GM18907 (cell line): ENCODE results near the gene RAB40C.

Experiments
- ATAC-seq: cut with Tn5 transposase; IDR thresholded peaks from one replicate; pipeline ENCODE4 v1.9.1; 2021; ENCODE audit warnings: mild to moderate bottlenecking, moderate library complexity; ENCODE audit not compliant: unreplicated experiment

Gene RAB40C

DNA sequence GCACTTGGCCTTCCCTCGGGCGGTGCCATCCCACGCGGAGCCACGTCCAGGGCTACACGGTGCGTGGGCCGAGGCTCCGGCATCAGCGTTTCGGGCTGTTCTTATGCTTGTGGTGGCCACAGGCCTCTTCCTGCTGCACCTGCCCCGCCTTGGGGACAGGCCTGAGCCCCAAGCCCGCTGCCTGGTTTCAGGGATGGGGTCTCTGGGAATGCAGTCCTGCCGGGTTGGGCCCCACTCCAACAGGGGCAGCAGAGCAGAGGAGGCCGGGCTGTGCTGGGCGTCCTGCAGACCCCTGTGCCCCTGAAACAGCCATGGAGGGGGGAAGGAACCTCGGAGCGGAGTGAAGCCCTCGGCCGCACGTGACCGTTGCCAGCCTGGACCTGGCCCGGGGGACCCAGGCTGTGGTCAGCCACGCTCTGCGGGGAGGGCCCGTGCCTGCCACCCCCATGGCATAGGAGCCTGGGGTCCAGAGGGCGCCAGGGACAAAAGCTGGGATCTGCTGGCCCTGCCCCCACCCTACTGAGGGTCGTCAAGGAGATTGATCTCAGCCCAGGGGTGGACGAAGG, 40.5 kb downstream of the RAB40C start:
- ATAC-seq: no peak

DNA sequence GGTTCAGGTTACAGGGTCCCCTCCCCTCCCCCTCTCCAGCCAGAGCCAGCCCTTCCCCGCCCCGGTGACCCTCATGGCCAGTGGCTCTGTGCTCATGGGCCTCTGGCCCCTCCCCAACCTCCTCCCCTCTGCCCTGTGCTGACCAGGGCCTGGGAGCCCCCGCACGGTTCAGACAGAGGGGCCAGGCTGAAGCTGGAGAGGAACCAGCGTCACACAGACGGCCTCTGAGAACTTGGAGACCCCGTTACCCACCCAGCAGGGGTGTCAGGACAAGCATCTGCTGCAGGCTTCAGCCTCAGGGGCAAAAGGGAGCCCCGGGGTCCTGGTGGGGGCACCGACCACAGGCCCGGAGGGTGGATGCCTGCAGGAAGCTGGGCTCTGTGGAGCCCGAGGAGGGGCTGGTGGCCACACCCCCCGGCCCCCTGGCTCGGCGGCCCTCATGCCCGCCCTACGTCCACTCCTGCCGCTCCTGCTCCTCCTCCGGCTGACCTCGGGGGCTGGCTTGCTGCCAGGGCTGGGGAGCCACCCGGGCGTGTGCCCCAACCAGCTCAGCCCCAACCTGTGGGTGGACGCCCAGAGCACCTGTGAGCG, 41.0 kb downstream of the RAB40C start, which contains the start of gene WFIKKN1:
Gene WFIKKN1, plus strand, starts transcription at position 171 of the 591 bp plus-strand sequence. Its CDS starts 269 bp downstream, at position 440.
- no peak for ATAC-seq

DNA sequence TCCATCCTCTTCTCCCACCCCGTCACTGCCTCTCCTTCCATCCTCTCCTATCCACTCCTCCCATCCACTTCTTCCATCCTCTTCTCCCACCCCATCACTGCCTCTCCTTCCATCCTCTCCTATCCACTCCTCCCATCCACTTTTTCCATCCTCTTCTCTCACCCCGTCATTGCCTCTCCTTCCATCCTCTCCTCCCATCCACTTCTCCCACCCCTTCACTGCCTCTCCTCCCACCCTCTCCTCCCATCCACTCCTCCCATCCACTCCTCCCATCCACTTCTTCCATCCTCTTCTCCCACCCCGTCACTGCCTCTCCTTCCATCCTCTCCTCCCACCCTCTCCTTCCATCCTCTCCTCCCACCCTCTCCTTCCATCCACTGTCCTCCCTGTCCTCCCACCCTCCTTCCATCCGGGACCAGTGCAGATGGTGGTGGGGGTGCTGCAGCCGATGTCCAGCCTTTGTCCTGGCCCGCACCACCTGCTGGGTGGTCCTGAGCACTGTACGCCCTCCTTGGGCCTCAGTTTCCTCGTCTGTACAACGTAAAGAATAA, 42.0 kb downstream of the RAB40C start:
- no peak for ATAC-seq

DNA sequence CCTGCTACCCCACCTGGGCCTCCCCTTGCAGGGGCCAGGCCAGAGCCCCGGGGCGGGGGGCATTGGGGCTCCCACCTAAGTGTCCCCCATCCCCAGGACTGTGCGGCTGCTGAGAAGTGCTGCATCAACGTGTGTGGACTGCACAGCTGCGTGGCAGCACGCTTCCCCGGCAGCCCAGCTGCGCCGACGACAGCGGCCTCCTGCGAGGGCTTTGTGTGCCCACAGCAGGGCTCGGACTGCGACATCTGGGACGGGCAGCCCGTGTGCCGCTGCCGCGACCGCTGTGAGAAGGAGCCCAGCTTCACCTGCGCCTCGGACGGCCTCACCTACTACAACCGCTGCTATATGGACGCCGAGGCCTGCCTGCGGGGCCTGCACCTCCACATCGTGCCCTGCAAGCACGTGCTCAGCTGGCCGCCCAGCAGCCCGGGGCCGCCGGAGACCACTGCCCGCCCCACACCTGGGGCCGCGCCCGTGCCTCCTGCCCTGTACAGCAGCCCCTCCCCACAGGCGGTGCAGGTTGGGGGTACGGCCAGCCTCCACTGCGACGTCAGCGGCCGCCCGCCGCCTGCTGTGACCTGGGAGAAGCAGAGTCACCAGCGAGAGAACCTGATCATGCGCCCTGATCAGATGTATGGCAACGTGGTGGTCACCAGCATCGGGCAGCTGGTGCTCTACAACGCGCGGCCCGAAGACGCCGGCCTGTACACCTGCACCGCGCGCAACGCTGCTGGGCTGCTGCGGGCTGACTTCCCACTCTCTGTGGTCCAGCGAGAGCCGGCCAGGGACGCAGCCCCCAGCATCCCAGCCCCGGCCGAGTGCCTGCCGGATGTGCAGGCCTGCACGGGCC, 42.8 kb downstream of the RAB40C start:
- ATAC-seq: no peak

DNA sequence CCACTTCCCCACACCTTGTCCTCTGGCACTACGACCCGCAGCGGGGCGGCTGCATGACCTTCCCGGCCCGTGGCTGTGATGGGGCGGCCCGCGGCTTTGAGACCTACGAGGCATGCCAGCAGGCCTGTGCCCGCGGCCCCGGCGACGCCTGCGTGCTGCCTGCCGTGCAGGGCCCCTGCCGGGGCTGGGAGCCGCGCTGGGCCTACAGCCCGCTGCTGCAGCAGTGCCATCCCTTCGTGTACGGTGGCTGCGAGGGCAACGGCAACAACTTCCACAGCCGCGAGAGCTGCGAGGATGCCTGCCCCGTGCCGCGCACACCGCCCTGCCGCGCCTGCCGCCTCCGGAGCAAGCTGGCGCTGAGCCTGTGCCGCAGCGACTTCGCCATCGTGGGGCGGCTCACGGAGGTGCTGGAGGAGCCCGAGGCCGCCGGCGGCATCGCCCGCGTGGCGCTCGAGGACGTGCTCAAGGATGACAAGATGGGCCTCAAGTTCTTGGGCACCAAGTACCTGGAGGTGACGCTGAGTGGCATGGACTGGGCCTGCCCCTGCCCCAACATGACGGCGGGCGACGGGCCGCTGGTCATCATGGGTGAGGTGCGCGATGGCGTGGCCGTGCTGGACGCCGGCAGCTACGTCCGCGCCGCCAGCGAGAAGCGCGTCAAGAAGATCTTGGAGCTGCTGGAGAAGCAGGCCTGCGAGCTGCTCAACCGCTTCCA, 43.6 kb downstream of the RAB40C start:
- ATAC-seq: no peak

DNA sequence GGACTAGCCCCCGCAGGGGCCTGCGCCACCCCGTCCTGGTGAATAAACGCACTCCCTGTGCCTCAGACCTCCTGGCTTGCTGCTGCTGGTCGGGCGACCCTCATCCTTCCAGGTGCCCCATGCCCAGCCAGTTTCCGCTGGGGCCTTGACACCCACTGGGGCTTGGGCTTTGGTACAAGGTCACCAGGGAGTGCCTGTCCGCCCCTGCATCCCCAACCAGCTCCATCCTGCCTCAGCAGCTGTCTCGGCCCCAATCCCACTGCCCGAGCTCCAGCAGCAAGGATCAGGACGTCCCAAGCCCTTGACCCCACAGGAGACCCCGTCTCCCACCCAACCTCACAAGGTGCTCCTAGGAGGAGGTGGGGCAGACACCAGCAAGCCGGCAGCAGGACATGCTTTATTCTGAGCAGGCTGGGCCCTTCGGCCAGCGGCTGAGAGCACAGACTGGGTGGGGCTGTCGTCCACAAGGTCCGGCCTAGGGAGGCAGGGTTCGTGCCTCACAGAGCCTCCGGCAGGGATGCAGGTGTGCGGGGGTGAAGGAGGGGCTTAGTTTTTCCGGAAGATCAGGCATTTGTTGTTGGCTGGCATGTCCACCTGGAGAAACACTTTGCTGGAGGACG, 44.3 kb downstream of the RAB40C start:
- ATAC-seq: no peak

DNA sequence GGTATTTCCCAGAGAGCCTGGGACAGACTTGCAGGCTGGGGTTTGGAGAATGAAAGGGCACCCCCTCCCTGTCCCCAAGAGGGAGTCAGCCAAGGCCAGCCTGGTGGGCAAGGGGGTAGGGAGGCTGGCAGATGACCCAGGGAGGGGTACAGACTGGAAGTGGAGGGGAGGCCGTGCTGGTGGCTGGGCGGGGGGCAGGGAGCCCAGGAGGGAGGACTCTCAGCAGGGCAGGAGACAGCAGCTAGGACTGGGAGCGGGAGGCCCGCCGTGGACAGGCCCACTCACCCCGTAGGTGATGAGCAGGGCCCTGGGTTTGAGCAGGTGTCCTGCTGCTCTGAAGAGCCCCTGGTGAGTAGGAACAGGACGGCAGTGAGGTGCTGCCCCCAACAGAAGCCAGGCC, 45.1 kb downstream of the RAB40C start:
- ATAC-seq: no peak

DNA sequence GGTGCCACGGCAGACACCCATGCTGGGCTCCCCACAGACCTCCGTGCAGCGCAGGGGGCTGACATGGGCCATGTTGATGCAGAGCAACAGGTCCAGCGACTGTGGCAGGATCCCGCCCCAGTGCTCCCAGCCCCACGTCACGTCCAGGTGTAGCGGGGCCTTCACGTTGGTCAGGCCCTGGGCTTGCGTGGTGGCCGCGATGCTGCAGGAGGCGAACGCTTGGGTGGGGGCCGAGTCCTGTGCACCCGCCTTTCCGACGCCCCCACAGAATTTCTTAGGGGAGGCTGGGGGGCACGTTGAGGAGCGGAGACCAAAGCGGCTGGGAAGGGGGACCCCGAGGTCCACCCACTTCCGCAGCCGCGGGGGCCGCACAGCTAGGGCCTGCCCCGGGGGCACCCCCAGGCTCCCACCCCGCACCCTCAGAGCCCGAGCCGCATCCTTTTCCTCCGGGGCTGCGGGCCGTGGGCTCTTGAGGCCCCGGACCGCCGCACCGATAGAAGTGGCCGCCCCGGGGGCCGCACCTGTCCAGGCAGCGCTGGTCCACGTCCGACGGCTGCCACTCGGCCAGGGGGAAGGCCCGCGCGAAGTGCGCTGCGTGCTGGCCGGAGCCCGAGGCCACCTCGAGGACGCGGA, 45.8 kb downstream of the RAB40C start:
- ATAC-seq: peak; percentile 1

DNA sequence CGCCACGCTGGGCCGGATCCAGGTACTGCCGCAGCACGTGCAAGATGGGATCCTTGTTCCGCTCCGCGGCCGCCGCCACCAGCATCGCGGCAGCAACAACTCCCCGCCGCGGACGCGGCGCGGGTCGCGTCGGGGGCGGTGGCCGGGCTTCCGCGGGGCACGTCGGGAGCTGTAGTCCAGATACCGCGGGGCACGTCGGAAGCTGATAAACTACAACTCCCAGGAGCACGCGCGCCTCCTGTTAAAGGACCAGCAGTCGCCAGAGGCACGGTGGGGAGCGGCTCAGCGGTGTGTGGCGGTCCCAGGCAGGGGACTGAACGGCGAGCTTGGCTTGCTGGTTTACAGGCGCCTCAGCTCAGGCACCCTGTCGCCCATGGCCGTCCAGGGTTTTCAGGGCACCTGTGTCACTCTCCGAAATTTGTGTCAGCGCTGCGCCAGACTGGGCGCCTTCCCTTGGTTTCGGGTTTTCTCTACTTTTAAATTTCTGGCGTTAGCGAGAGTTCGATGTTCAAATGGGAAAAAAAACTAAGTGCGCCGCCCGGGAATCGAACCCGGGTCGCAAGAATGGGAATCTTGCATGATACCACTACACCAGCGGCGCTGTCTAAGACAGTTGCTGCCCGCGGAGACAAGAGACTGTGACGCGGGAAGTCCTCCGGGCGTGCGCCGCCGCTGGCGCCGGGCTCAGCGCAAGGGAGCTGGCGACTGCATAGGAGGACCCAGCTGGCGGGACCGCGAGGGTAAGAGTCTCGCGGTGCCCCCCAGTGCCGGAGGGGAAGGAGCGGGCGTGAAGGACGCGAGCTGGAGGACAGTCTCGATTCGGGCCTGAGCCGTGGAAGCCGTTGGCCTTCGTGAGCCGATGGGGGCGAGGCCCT, 46.6 kb downstream of the RAB40C start, which contains the start of gene METTL26:
Gene METTL26, minus strand, starts transcription at position 100 of the 875 bp plus-strand sequence. Its CDS starts 15 bp downstream, at position 85.
- peak; percentile 69 for ATAC-seq

DNA sequence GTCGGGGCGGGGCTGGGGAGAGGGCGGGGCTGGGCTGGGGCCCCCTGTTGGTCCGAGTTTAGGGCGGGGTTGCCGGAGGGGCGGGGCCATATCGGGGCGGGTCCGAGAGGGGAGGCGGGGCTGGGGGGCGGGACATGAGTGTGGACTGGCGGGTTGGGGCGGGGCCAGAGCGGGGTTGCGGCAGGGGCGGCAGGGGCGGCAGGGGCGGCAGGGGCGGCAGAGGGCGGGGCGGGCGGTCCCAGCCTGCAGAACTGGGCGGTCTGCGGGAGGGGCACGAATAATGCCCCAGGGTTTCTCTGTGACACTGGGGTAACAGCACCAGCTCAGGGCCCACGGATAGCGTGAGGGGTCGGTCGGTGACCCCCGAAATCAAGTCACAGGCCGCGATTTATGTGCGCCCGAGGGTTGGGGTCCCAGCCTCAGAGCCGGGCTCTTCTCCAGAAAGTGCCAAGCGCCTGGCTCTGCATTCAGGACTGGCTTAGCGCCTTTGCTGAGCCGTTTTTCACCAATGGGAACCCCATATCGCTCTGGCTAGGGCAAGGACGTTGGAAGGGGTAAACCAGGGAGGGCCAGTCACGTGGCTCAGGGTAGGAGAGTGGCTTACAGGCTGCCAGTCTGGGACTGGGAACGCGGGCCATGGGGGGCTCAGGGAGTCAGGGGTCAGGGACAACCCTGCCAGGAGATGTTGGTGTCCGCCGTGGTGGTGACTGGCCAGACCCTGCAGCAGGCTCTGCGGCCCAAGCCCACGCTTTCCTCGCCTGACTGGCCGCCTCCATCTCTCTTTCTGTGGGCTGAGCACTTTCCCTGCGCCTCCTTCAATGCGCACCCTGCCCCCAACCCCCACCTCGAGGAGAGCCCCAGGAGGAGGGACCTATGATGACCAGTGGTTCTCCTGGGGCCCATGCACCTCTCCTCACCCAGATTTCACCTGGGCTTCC, 47.5 kb downstream of the RAB40C start:
- peak; percentile 1 for ATAC-seq

DNA sequence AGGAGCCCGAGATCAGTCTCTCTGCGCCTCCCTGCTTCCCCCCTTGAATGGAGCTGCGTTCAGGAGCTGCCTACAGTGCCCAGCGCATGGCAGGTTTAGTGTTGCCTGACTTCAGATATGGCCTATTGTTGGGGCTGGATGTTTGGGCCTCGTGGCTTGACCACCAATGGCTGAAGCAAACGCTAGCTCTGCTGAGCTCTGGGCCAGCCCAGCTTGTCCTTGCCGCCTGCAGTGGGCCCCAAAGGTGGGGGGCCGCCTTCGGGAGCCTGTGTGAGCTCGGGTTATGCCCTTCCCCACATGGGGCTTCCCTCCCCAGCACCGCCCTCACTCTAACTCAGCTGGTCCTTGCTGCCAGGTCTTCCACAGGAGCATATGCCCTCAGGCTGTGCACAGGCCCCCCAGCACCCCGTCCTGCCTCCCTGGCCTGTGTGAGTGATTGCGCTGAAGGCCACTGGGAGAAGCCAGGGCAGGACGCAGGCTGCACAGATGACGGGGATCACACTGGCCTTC, 48.2 kb downstream of the RAB40C start:
- no peak for ATAC-seq

DNA sequence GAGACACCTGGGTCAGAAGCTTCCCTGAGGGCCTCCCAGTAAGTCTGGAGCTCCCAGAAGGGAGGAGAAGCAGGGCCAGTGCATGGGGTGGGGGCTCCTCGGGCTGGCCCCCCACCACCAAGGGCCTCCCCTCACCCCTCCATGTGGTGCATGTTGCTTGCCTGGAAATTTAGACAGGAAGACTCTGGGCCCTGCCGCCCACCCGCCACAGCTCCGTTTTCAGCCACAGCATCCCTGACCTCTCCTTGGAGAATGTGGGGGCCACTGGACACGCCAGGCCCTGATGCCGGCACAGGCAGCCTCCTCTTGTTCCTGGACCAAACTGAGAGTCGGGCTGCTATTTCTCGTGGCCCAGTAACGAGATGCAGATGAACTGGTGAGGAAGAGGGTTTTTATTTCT, 49.0 kb downstream of the RAB40C start:
- no peak for ATAC-seq

DNA sequence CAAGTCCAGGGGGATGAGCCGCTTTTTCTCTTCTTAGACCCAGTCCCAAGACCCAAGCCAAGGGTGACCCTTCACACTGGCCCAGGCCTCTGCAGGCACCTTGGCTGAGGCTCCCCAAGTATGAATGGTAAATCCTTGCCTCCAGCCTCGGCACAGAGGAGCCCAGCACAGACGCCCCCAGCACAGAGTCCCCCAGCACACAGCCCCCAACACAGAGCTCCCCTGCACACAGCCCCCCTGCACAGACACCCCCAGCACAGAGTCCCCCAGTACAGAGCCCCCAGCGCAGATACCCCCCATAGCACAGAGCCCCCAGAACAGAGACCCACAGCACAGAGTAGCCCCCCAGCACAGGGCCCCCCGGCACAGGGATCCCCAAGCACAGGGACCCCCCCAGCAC, 50.7 kb downstream of the RAB40C start:
- ATAC-seq: no peak

DNA sequence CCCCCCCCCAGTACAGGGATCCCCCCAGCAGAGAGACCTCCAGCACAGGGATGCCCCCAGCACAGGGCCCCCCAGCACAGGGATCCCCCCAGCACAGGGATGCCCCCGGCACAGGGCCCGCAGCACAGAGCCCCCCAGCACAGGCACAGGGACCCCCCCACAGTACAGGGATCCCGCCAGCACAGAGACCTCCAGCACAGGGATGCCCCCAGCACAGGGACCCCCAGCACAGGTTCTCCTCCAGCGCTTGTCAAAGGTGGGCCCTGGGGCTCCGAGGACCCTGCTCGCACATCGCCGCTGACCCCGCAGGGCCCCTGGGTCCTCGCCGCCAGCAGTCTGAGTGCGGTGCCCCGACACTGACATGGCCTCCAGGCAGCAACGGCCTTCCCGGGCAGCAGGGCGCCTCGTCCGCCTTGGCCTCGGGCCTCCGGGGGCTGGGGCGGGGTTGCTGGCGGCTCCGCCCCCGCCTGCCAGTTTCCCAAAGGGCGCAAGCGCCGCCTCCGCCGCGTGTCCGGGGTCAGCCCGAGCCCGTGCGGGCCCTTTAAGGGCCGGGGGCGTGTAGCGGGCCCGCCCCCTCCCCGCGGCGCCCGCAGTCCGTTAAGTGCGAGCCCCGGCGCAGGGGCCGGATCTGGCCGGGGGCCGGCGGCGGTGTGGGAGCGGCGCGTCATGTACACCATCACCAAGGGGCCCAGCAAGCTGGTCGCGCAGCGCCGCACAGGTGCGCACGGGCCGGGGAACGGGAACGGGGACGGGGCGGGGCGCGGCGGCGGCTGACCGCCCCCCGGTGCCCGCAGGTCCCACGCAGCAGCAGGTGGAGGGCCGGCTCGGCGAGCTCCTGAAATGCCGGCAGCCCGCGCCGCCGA, 51.7 kb downstream of the RAB40C start, which contains the start of gene MCRIP2:
Gene MCRIP2, plus strand, starts transcription at position 503 of the 863 bp plus-strand sequence. Its CDS starts 164 bp downstream, at position 667.
- ATAC-seq: peak; percentile 42

DNA sequence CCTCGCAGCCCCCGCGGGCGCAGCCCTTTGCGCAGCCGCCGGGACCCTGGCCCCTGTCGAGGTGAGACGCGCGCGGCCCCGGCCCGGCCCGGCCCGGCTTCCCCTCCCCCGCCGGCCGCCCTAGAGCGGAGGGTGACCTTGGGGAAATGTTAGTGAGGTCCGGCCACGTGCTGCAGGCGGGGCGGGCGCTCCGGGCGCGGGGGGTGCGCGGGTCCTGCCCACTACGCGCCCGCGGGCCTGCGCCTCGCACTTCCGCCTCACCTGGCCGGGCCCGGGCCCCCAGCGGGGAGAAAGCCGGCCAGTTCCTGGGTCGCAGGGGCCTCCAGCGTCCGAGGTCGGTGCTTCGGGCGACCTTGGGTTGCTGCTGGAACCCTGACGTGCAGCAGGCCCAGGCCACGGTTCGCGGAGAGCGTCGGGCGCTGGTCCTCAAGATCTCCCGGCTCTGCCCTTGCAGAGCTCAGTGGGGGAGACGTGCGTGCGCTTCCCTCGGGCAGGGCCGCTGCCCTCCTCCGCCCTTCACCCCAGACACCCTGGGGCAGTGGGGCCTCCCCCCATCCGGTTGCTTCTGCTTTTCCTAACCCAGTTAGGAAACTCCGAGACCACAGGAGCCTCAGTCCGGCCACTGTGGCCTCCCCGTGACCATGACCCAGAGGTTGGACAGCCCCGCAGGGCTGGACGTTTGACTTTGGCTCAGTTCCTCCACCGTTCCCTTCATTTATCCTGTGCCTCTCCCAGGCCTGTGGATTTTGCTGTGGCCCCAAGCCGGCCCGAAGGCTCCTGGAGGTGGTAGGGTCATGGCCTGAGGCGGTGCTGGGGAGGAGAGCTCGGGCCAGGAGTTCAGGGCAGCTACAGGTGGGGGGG, 52.6 kb downstream of the RAB40C start:
- peak; percentile 36 for ATAC-seq

DNA sequence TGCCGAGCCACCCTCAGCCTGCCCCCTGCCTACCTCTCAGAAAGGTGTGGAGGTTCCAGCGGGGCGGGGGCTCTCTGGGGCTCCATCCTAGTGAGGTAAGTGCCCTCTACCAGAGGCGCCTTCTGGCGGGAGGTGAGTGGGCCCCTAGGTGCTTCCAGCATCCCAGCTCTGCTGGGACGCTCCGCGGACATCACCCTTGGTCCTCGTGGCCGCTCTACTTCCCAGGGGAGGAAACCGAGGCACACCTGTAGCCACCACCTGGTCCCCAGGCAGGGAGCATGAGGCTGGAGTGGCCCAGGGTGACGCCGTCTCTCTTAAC, 53.1 kb downstream of the RAB40C start:
- ATAC-seq: no peak
